H1 (cell line): ENCODE results near the gene NAA38. TPM values are rescaled to one million over a fixed set of nuclear protein-coding genes. Genes with fewer than 3 reads are reported as not detected.

Experiments
- CTCF ChIA-PET: fragments of 300-600 bp; sonication (Branson Sonifier 250); formaldehyde crosslinking; loops from one replicate; lab custom pipeline; 2021; ENCODE audit not compliant: partially characterized antibody; lab: Charles Lee
- POLR2A ChIA-PET: fragments of 300-600 bp; sonication (Branson Sonifier 250); formaldehyde crosslinking; loops from one replicate; lab custom pipeline; 2021; ENCODE audit warnings: inconsistent platforms; ENCODE audit not compliant: partially characterized antibody; lab: Charles Lee
- DNase-seq, 2 experiments: peaks; one replicate each; pipeline versions ENCODE4 v3.0.0 to v3.0.0-alpha.2; 2010 to 2022; ENCODE audit warnings: low spot score in 2 of 2, low read depth in 1 of 2, mixed read lengths in 1 of 2
- FAIRE-seq: peaks from 2 replicates; lab custom pipeline; 2011; peaks lifted over from hg19 to GRCh38; lab: Jason Lieb, UNC
- H2AFZ ChIP-seq: 2 replicates; pipeline ENCODE4 v1.8.1; 2012; ENCODE audit warnings: low read length, inconsistent platforms
- H2AK5ac ChIP-seq: 2 replicates; pipeline ENCODE4 v1.6.1; 2013; ENCODE audit warnings: low read depth, low read length
- H2BK120ac ChIP-seq: replicated peaks from 2 replicates; pipeline ENCODE3; 2013; ENCODE audit warnings: low read depth, low read length, inconsistent platforms
- H2BK12ac ChIP-seq: 2 replicates; pipeline ENCODE4 v1.6.1; 2013; ENCODE audit warnings: low read depth, low read length
- H2BK15ac ChIP-seq: 2 replicates; pipeline ENCODE4 v1.6.1; 2013; ENCODE audit warnings: low read length
- H2BK20ac ChIP-seq: 2 replicates; pipeline ENCODE4 v1.6.1; 2013; ENCODE audit warnings: low read length
- H2BK5ac ChIP-seq: 2 replicates; pipeline ENCODE4 v1.6.1; 2013; ENCODE audit warnings: low read depth, low read length
- H3K14ac ChIP-seq: 2 replicates; pipeline ENCODE4 v1.6.1; 2013; ENCODE audit warnings: inconsistent platforms; ENCODE audit not compliant: insufficient read length
- H3K18ac ChIP-seq: 2 replicates; pipeline ENCODE4 v1.6.1; 2013; ENCODE audit warnings: low read length; ENCODE audit errors: extremely low read depth
- H3K23ac ChIP-seq: 2 replicates; pipeline ENCODE4 v1.6.1; 2013; ENCODE audit warnings: inconsistent platforms; ENCODE audit not compliant: insufficient read length
- H3K23me2 ChIP-seq: 2 replicates; pipeline ENCODE4 v1.6.1; 2013; ENCODE audit warnings: low read depth, low read length
- H3K27ac ChIP-seq: 2 replicates; pipeline ENCODE4 v1.6.1; 2011; ENCODE audit warnings: low read depth, low read length, inconsistent platforms
- H3K27me3 ChIP-seq, 4 experiments: replicated peaks in 1 of 4; 1 replicate in 1 of 4; 2 replicates in 3 of 4; pipeline versions ENCODE4 v1.6.1 to v1.8.1; 2011 to 2013; ENCODE audit warnings: low read length in 3 of 4, mild to moderate bottlenecking in 3 of 4, inconsistent platforms in 2 of 4, mixed read lengths in 2 of 4, moderate library complexity in 1 of 4; ENCODE audit not compliant: control insufficient read depth in 3 of 4, insufficient read depth in 3 of 4; ENCODE audit errors: extremely low read depth in 1 of 4
- H3K36me3 ChIP-seq, 4 experiments: 2 replicates each; pipeline versions ENCODE4 v1.6.1 to v1.8.1; 2011 to 2013; ENCODE audit warnings: mild to moderate bottlenecking in 4 of 4, low read length in 3 of 4, moderate library complexity in 2 of 4, control low read depth in 1 of 4, inconsistent platforms in 1 of 4; ENCODE audit not compliant: insufficient read depth in 4 of 4, control insufficient read depth in 2 of 4
- H3K4ac ChIP-seq: replicated peaks from 2 replicates; pipeline ENCODE3; 2013; ENCODE audit warnings: low read length, low read depth, mixed read lengths, inconsistent platforms; ENCODE audit not compliant: insufficient read length
- H3K4me1 ChIP-seq, 4 experiments: replicated peaks in 1 of 4; 1 replicate in 1 of 4; 2 replicates in 3 of 4; pipeline versions ENCODE4 v1.6.1 to v1.8.1; 2011 to 2013; ENCODE audit warnings: low read length in 3 of 4, inconsistent platforms in 2 of 4, mixed read lengths in 1 of 4; ENCODE audit not compliant: insufficient read depth in 4 of 4, control insufficient read depth in 3 of 4
- H3K4me2 ChIP-seq, 2 experiments: 2 replicates each; pipeline versions ENCODE4 v1.6.1 to v1.8.1; 2011 to 2013; ENCODE audit warnings: low read depth in 2 of 2, low read length in 2 of 2, control low read depth in 1 of 2, inconsistent platforms in 1 of 2, mild to moderate bottlenecking in 1 of 2; ENCODE audit not compliant: insufficient read depth in 1 of 2
- H3K4me3 ChIP-seq, 4 experiments: fragments of 200-600, 300-600 bp in 1 of 4; sonication (generic), shearing (Covaris generic), sonication (Bioruptor Twin) in 1 of 4; 2 replicates each; pipeline versions ENCODE4 v1.5.1 to v1.8.1; 2011 to 2016; ENCODE audit warnings: low read length in 4 of 4, low read depth in 3 of 4, control low read depth in 2 of 4, inconsistent platforms in 2 of 4, mild to moderate bottlenecking in 2 of 4, mixed read lengths in 1 of 4, moderate library complexity in 1 of 4; ENCODE audit not compliant: insufficient read depth in 2 of 4; ENCODE audit errors: extremely low read depth in 1 of 4
- H3K56ac ChIP-seq: replicated peaks from 2 replicates; pipeline ENCODE3; 2013; ENCODE audit warnings: low read depth, mild to moderate bottlenecking, mixed read lengths, low read length, inconsistent platforms; ENCODE audit not compliant: insufficient read length
- H3K79me1 ChIP-seq: 2 replicates; pipeline ENCODE4 v1.6.1; 2013; ENCODE audit warnings: low read depth, low read length, control low read depth
- H3K79me2 ChIP-seq, 2 experiments: 2 replicates each; pipeline versions ENCODE4 v1.6.1 to v1.8.1; 2012 to 2013; ENCODE audit warnings: low read length in 2 of 2, mild to moderate bottlenecking in 2 of 2, inconsistent platforms in 1 of 2; ENCODE audit not compliant: insufficient read depth in 2 of 2, control insufficient read depth in 1 of 2
- H3K9ac ChIP-seq, 4 experiments: replicated peaks in 1 of 4; 1 replicate in 1 of 4; 2 replicates in 3 of 4; pipeline versions ENCODE4 v1.6.1 to v1.8.1; 2011 to 2013; ENCODE audit warnings: low read depth in 3 of 4, low read length in 3 of 4, control low read depth in 2 of 4, mild to moderate bottlenecking in 2 of 4, moderate library complexity in 2 of 4, inconsistent platforms in 1 of 4; ENCODE audit errors: extremely low read depth in 1 of 4
- H3K9me3 ChIP-seq, 2 experiments: 2 replicates each; pipeline versions ENCODE4 v1.6.1 to v1.8.1; 2012 to 2013; ENCODE audit warnings: mild to moderate bottlenecking in 2 of 2, moderate library complexity in 2 of 2, control low read depth in 1 of 2, inconsistent platforms in 1 of 2, low read depth in 1 of 2, low read length in 1 of 2, mixed read lengths in 1 of 2; ENCODE audit not compliant: insufficient read depth in 2 of 2
- H4K20me1 ChIP-seq, 2 experiments: replicated peaks in 1 of 2; 2 replicates each; pipeline versions ENCODE3 to v1.8.1; 2011 to 2013; ENCODE audit warnings: inconsistent platforms in 2 of 2, low read length in 2 of 2, mild to moderate bottlenecking in 1 of 2; ENCODE audit not compliant: insufficient read depth in 2 of 2, control insufficient read depth in 1 of 2
- H4K5ac ChIP-seq: 2 replicates; pipeline ENCODE4 v1.6.1; 2013; ENCODE audit warnings: low read length, low read depth, mixed read lengths, inconsistent platforms; ENCODE audit not compliant: insufficient read length
- H4K8ac ChIP-seq: 2 replicates; pipeline ENCODE4 v1.8.0; 2013; ENCODE audit warnings: mild to moderate bottlenecking, moderate library complexity, low read length, inconsistent platforms; ENCODE audit not compliant: insufficient read depth; ENCODE audit errors: extremely low read depth
- H4K91ac ChIP-seq: replicated peaks from 2 replicates; pipeline ENCODE3; 2013; ENCODE audit warnings: low read length, mixed read lengths, inconsistent platforms; ENCODE audit not compliant: insufficient read length
- ATF3 ChIP-seq: IDR thresholded peaks from 2 replicates; pipeline ENCODE4 v1.6.1; 2011; ENCODE audit warnings: low read depth, mild to moderate bottlenecking, low read length; ENCODE audit not compliant: insufficient read depth
- CHD2 ChIP-seq: IDR thresholded peaks from 2 replicates; pipeline ENCODE4 v1.6.1; 2012; ENCODE audit warnings: low read length, improper control_type of control experiment
- JUN ChIP-seq: IDR thresholded peaks from 2 replicates; pipeline ENCODE4 v1.6.1; 2011; ENCODE audit warnings: low read depth, mild to moderate bottlenecking, improper control_type of control experiment, low read length
- WGBS, 2 experiments: shearing (Covaris generic) in 1 of 2; methylation state at CpG; one replicate each; pipeline versions ENCODE4 v1.1.6 to v1.1.7; 2013 to 2015; ENCODE audit warnings: low lambda C conversion rate in 2 of 2, mixed read lengths in 2 of 2, inconsistent platforms in 1 of 2, low coverage in 1 of 2, missing lambda C conversion rate in 1 of 2; ENCODE audit not compliant: insufficient replicate concordance in 2 of 2, insufficient coverage in 1 of 2, insufficient read length in 1 of 2; ENCODE audit errors: extremely low coverage in 1 of 2, missing lambda C conversion rate in 1 of 2; 5-methylcytosine and 5-hydroxymethylcytosine counted together
- polyA plus RNA-seq, 7 experiments: library from polyadenylated mRNA; depleted of rRNA in 3 of 7; stranded (reverse) in 5 of 7; unstranded in 2 of 7; fragments of >200 nt in 5 of 7; fragments of 200-250 nt in 2 of 7; gene quantifications; 1 replicate in 5 of 7; 2 replicates in 1 of 7; 4 replicates in 1 of 7; pipeline versions ENCODE4 v1.2.1 to v1.2.3, GENCODE V29; 2011 to 2013; ENCODE audit warnings: missing spikeins in 2 of 7, mixed read lengths in 2 of 7
- total RNA-seq: library from RNA; stranded (reverse); fragmentation: NEBNext Ultra II Directional; extraction: Animal tissue kit (Norgen Biotek cat#: 25700); gene quantifications from 2 replicates; pipeline ENCODE4 v1.2.1, GENCODE V29; 2021

The NAA38 gene
- total and polyA plus RNA-seq, 2 of the 8 experiments (the other 6 are each of a cell fraction or from before 2014, with no cell fraction given): 30.2 to 109 TPM

DNA sequence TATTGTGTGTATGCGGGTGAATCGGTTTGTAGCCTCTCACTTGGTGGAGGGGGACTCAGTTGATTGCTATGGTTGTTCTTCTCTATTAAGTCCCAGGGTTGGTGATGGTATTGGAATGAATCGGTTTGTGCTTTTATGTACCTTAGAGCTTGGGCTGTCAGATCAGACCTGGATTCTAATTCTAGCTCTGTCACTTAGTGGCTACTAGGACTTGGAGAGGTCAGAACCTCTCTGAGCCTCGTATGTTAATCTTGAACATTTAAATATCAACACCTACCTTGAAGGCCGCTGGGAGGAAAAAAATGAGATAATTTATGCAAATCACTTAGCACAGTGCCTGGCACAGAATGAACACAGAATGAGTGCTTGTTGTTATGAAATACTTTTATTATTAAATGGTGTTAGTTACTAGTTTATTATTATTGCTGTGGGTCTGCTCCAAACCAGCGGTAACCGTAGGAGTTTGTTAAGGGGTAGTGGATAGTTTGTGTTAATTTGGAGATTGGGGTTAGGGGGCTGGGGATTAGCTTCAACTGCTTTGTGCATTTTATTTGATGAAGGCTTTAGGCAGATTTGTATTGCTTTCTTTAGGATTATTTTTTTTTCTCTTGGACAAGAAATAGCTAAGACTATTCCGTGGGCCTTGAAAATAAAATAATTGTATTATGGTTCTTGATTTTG, 19.8 kb downstream of the NAA38 start:
- Histone ChIP-seq H3K18ac (no peak overlapping the region), H3K36me3 (no peaks in the 10 kb centered on the region), H2BK5ac (peak overlapping the region; percentile 11; the same call in 1 of the 2 replicates), H3K23me2 (peaks cover 35% of the 10 kb centered on the region), H2AFZ (no peak overlapping the region), H2BK20ac (0 out of 2 replicates have a peak overlapping the region, but pooled peaks have one; percentile 34), H4K8ac (no peak overlapping the region), H2BK15ac (no peak overlapping the region), H3K27me3 (peaks cover 21 to 50% (median 47%) of the 10 kb centered on the region in 4 experiments), H2AK5ac (no peak overlapping the region), H2BK12ac (no peak overlapping the region), H4K5ac (no peak overlapping the region), H3K23ac (no peak overlapping the region), H3K9me3 (no peaks in the 10 kb centered on the region), H3K4me1 (peaks cover 10 to 32% (median 22%) of the 10 kb centered on the region in 4 experiments), H3K79me2 (no peaks in the 10 kb centered on the region), H3K4me3 (peak overlapping the region; percentile 21 to 77 (median 34); a peak in 7 of 8 replicates), H4K20me1 (peaks cover 2 to 30% of the 10 kb centered on the region in 2 experiments), H3K79me1 (no peaks in the 10 kb centered on the region), H3K9ac (no peak overlapping the region; a peak in 1 of 7 replicates), H3K56ac (no peak overlapping the region), H3K27ac (no peak overlapping the region), H3K14ac (no peak overlapping the region), H3K4me2 (peak overlapping the region; percentile 84 to 93), H4K91ac (no peak overlapping the region), H3K4ac (no peak overlapping the region), H2BK120ac (no peak overlapping the region)
- DNase-seq: no peak
- ChIA-PET CTCF (interaction anchor here (0.6 to 5.9 kb wide), 10 partner anchors 8 to 282 kb away, joined by 3 to 44 read pairs (median 6); partner anchors contain the start of gene WRAP53), POLR2A (interaction anchor here (0.8 to 5.2 kb wide), 15 partner anchors 7 to 499 kb away, joined by 3 to 34 read pairs (median 4); partner anchors contain the start of genes DNAH2, MPDU1, NAA38 and TMEM88)
- TF ChIP-seq CHD2: no peak
- no peak for TF ChIP-seq JUN
- no peak for TF ChIP-seq ATF3
- 5% methylated on average over 8 of the region's 8 CpGs; no CpG with 5 or more reads in 1 of the 2 experiments for WGBS, 2 experiments
- FAIRE-seq: no peak
